H9 (cell line): ENCODE results near the gene CDH13. TPM values are rescaled to one million over a fixed set of nuclear protein-coding genes. Genes with fewer than 3 reads are reported as not detected.

Experiments used
- DNase-seq: peaks from one replicate; pipeline ENCODE4 v3.0.0-alpha.2; 2017
- H2AFZ ChIP-seq: one replicate; pipeline ENCODE4 v1.6.1; 2013; ENCODE audit warnings: mild to moderate bottlenecking, low read length, control low read depth, moderate library complexity
- H2AK5ac ChIP-seq: 2 replicates; pipeline ENCODE4 v1.6.1; 2013; ENCODE audit warnings: low read length, control low read depth, mixed read lengths; ENCODE audit not compliant: insufficient read length
- H2BK120ac ChIP-seq: one replicate; pipeline ENCODE4 v1.6.1; 2013; ENCODE audit warnings: low read depth, mild to moderate bottlenecking, low read length, control low read depth, inconsistent platforms; ENCODE audit not compliant: poor library complexity, severe bottlenecking
- H2BK12ac ChIP-seq: 2 replicates; pipeline ENCODE4 v1.6.1; 2013; ENCODE audit warnings: low read length, control low read depth, mixed read lengths, low read depth; ENCODE audit not compliant: insufficient read length
- H2BK15ac ChIP-seq: 2 replicates; pipeline ENCODE4 v1.6.1; 2013; ENCODE audit warnings: low read depth, low read length, control low read depth
- H2BK20ac ChIP-seq: one replicate; pipeline ENCODE4 v1.6.1; 2013; ENCODE audit warnings: low read depth, mild to moderate bottlenecking, low read length, control low read depth, inconsistent platforms; ENCODE audit not compliant: poor library complexity, severe bottlenecking
- H2BK5ac ChIP-seq: 2 replicates; pipeline ENCODE4 v1.6.1; 2013; ENCODE audit warnings: low read length, control low read depth, mixed read lengths; ENCODE audit not compliant: insufficient read length
- H3K14ac ChIP-seq: 2 replicates; pipeline ENCODE4 v1.6.1; 2013; ENCODE audit warnings: low read length, control low read depth; ENCODE audit not compliant: insufficient read depth
- H3K18ac ChIP-seq: 2 replicates; pipeline ENCODE4 v1.6.1; 2013; ENCODE audit warnings: low read depth, mild to moderate bottlenecking, mixed read lengths, low read length, control low read depth; ENCODE audit not compliant: insufficient read length
- H3K23ac ChIP-seq: 2 replicates; pipeline ENCODE4 v1.6.1; 2013; ENCODE audit warnings: low read length, control low read depth, mixed read lengths, low read depth; ENCODE audit not compliant: insufficient read length
- H3K23me2 ChIP-seq: 2 replicates; pipeline ENCODE4 v1.6.1; 2013; ENCODE audit warnings: low read depth, mild to moderate bottlenecking, mixed read lengths, low read length, control low read depth; ENCODE audit not compliant: insufficient read length, poor library complexity, severe bottlenecking
- H3K27ac ChIP-seq: 2 replicates; pipeline ENCODE4 v1.5.1; 2013; ENCODE audit warnings: low read length, control low read depth, mixed read lengths, low read depth; ENCODE audit not compliant: insufficient read length
- H3K27me3 ChIP-seq: 2 replicates; pipeline ENCODE4 v1.6.1; 2013; ENCODE audit warnings: low read length, control low read depth, inconsistent platforms; ENCODE audit not compliant: insufficient read depth
- H3K4ac ChIP-seq: 2 replicates; pipeline ENCODE4 v1.6.1; 2013; ENCODE audit warnings: low read depth, mild to moderate bottlenecking, control low read depth, inconsistent platforms, low read length, moderate library complexity
- H3K4me1 ChIP-seq: 2 replicates; pipeline ENCODE4 v1.6.1; 2013; ENCODE audit warnings: low read length, control low read depth, inconsistent platforms; ENCODE audit not compliant: insufficient read depth
- H3K4me2 ChIP-seq: 2 replicates; pipeline ENCODE4 v1.6.1; 2013; ENCODE audit warnings: low read length, control low read depth, mixed read lengths; ENCODE audit not compliant: insufficient read length, insufficient read depth
- H3K56ac ChIP-seq: 2 replicates; pipeline ENCODE4 v1.6.1; 2013; ENCODE audit warnings: low read depth, mild to moderate bottlenecking, mixed read lengths, low read length, control low read depth; ENCODE audit not compliant: insufficient read length
- H3K79me1 ChIP-seq: 2 replicates; pipeline ENCODE4 v1.6.1; 2013; ENCODE audit warnings: low read depth, mild to moderate bottlenecking, moderate library complexity, low read length, control low read depth, inconsistent platforms; ENCODE audit not compliant: insufficient read depth, poor library complexity, severe bottlenecking
- H3K79me2 ChIP-seq: 2 replicates; pipeline ENCODE4 v1.6.1; 2013; ENCODE audit warnings: low read length, control low read depth, inconsistent platforms; ENCODE audit not compliant: insufficient read depth
- H3K9ac ChIP-seq: 2 replicates; pipeline ENCODE4 v1.6.1; 2013; ENCODE audit warnings: low read length, control low read depth, mixed read lengths; ENCODE audit not compliant: insufficient read length; ENCODE audit errors: extremely low read depth
- H3K9me3 ChIP-seq: one replicate; pipeline ENCODE4 v1.6.1; 2013; ENCODE audit warnings: low read depth, low read length, inconsistent platforms; ENCODE audit not compliant: control insufficient read depth
- H3T11ph ChIP-seq: one replicate; pipeline ENCODE4 v1.6.1; 2013; ENCODE audit warnings: mild to moderate bottlenecking, low read length, control low read depth, inconsistent platforms
- H4K20me1 ChIP-seq: one replicate; pipeline ENCODE4 v1.6.1; 2013; ENCODE audit not compliant: control insufficient read depth, insufficient read length, insufficient read depth
- H4K5ac ChIP-seq: 2 replicates; pipeline ENCODE4 v1.6.1; 2013; ENCODE audit warnings: low read depth, mild to moderate bottlenecking, mixed read lengths, low read length, control low read depth; ENCODE audit not compliant: insufficient read length
- H4K8ac ChIP-seq: replicated peaks from 2 replicates; pipeline ENCODE4 v1.6.1; 2013; ENCODE audit warnings: low read length, control low read depth, mixed read lengths, low read depth; ENCODE audit not compliant: insufficient read length
- H4K91ac ChIP-seq: 2 replicates; pipeline ENCODE4 v1.6.1; 2013; ENCODE audit warnings: low read depth, mild to moderate bottlenecking, moderate library complexity, mixed read lengths, low read length, control low read depth; ENCODE audit not compliant: insufficient read length
- H3K27ac Mint-ChIP-seq, 3 experiments: 2 replicates in 2 of 3; 3 replicates in 1 of 3; pipeline ENCODE4 v1.8.0; 2020 to 2021; ENCODE audit warnings: mixed read lengths in 3 of 3, mild to moderate bottlenecking in 1 of 3, moderate library complexity in 1 of 3
- H3K27me3 Mint-ChIP-seq: 2 replicates; pipeline ENCODE4 v1.8.0; 2021; ENCODE audit warnings: low read depth, mild to moderate bottlenecking, moderate library complexity, mixed read lengths
- H3K36me3 Mint-ChIP-seq, 3 experiments: 2 replicates in 2 of 3; 3 replicates in 1 of 3; pipeline ENCODE4 v1.8.0; 2020 to 2021; ENCODE audit warnings: low read depth in 3 of 3, mixed read lengths in 3 of 3; ENCODE audit not compliant: insufficient read depth in 1 of 3
- H3K4me1 Mint-ChIP-seq, 2 experiments: 2 replicates each; pipeline ENCODE4 v1.8.0; 2020; ENCODE audit warnings: mixed read lengths in 2 of 2
- H3K4me3 Mint-ChIP-seq, 2 experiments: 2 replicates in 1 of 2; 3 replicates in 1 of 2; pipeline ENCODE4 v1.8.0; 2020 to 2021; ENCODE audit warnings: mild to moderate bottlenecking in 2 of 2, mixed read lengths in 2 of 2, moderate library complexity in 1 of 2
- H3K9me3 Mint-ChIP-seq, 2 experiments: 2 replicates in 1 of 2; 3 replicates in 1 of 2; pipeline ENCODE4 v1.8.0; 2020; ENCODE audit warnings: mild to moderate bottlenecking in 2 of 2, mixed read lengths in 2 of 2, moderate library complexity in 1 of 2
- CTCF ChIP-seq: fragments of 200-600 bp; sonication (generic); conservative IDR thresholded peaks from 3 replicates; pipeline ENCODE4 v1.8.0; 2021; ENCODE audit warnings: antibody characterized with exemption, mild to moderate bottlenecking
- total RNA-seq: library from RNA; stranded (reverse); gene quantifications from 2 replicates; pipeline ENCODE4 v1.2.1, GENCODE V29; 2021

CDH13 gene
- total RNA-seq, 1 experiment from 2014 or later, result 1.5 TPM

GRCh38 chr16:83174671-83175070, 547.9 kb downstream of the CDH13 start:
- Histone ChIP-seq H3K79me2 (no peaks in the 10 kb centered on the region), H2BK12ac (no peak overlapping the region), H3K79me1 (no peaks in the 10 kb centered on the region), H2BK120ac (no peak overlapping the region), H2AFZ (no peak overlapping the region), H3K14ac (no peak overlapping the region), H3K23me2 (no peaks in the 10 kb centered on the region), H3K9me3 (no peaks in the 10 kb centered on the region), H3K18ac (no peak overlapping the region), H3K27ac (no peak overlapping the region), H4K5ac (no peak overlapping the region), H2AK5ac (no peak overlapping the region), H4K91ac (no peak overlapping the region), H3K27me3 (no peaks in the 10 kb centered on the region), H2BK20ac (no peak overlapping the region), H3K4me2 (no peak overlapping the region), H3K4me1 (no peaks in the 10 kb centered on the region), H2BK15ac (no peak overlapping the region), H4K20me1 (no peaks in the 10 kb centered on the region), H4K8ac (no peak overlapping the region), H3K23ac (no peak overlapping the region), H3K4ac (no peak overlapping the region), H2BK5ac (no peak overlapping the region), H3K9ac (no peak overlapping the region), H3K56ac (no peak overlapping the region), H3T11ph (no peak overlapping the region)
- H3K36me3 Mint-ChIP-seq, result no peaks in the 10 kb centered on the region
- H3K9me3 Mint-ChIP-seq, result peaks cover 0 to 2% of the 10 kb centered on the region in 2 experiments; a peak in 2 of 5 replicates
- H3K27ac Mint-ChIP-seq, result no peak overlapping the region
- TF ChIP-seq CTCF, result no peak
- no peak overlapping the region for H3K4me3 Mint-ChIP-seq
- DNase-seq, result no peak
- H3K27me3 Mint-ChIP-seq, result no peaks in the 10 kb centered on the region; the same call in 1 of the 2 replicates
- peaks cover 0 to 2% of the 10 kb centered on the region in 2 experiments; a peak in 1 of 4 replicates for H3K4me1 Mint-ChIP-seq
